CD14-positive monocyte (primary cell): ENCODE data around the gene GCDH. TPM values are rescaled to one million over a fixed set of nuclear protein-coding genes. Genes with fewer than 3 reads are reported as not detected.

Source experiments
- DNase-seq, 3 donors: peaks; one replicate each; pipeline ENCODE4 v3.0.0-alpha.2; 2011 to 2022
- H2AFZ ChIP-seq: 2 replicates; pipeline ENCODE4 v1.6.0; 2012; ENCODE audit warnings: mild to moderate bottlenecking, low read depth, low read length, inconsistent platforms; ENCODE audit not compliant: insufficient read depth, poor library complexity, severe bottlenecking
- H3K27ac ChIP-seq, 2 donors: 1 replicate in 1 of 2; 2 replicates in 1 of 2; pipeline ENCODE4 v1.5.1; 2012 to 2013; ENCODE audit warnings: low read length in 2 of 2, control low read depth in 1 of 2, inconsistent platforms in 1 of 2, low read depth in 1 of 2, mild to moderate bottlenecking in 1 of 2
- H3K27me3 ChIP-seq, 2 donors: one replicate each; pipeline versions ENCODE4 v1.6.0 to v1.6.1; 2011 to 2013; ENCODE audit warnings: low read length in 2 of 2; ENCODE audit not compliant: control insufficient read depth in 2 of 2, insufficient read depth in 2 of 2
- H3K36me3 ChIP-seq, 2 donors: replicated peaks in 1 of 2; 1 replicate in 1 of 2; 2 replicates in 1 of 2; pipeline versions ENCODE4 v1.5.1 to v1.6.1; 2012 to 2013; ENCODE audit warnings: low read length in 2 of 2, control low read depth in 1 of 2, inconsistent platforms in 1 of 2, mild to moderate bottlenecking in 1 of 2; ENCODE audit not compliant: insufficient read depth in 2 of 2, control insufficient read depth in 1 of 2
- H3K4me1 ChIP-seq, 2 donors: 1 replicate in 1 of 2; 2 replicates in 1 of 2; pipeline versions ENCODE4 v1.5.1 to v1.6.1; 2012 to 2013; ENCODE audit warnings: low read length in 2 of 2, control low read depth in 1 of 2, inconsistent platforms in 1 of 2, mild to moderate bottlenecking in 1 of 2, moderate library complexity in 1 of 2; ENCODE audit not compliant: insufficient read depth in 2 of 2, control insufficient read depth in 1 of 2
- H3K4me2 ChIP-seq: replicated peaks from 2 replicates; pipeline ENCODE3; 2012; ENCODE audit warnings: low read length, moderate library complexity, mild to moderate bottlenecking; ENCODE audit not compliant: poor library complexity, severe bottlenecking; ENCODE audit errors: extremely low read depth
- H3K4me3 ChIP-seq, 3 experiments: fragments of 200-600 bp in 1 of 3; sonication (generic) in 1 of 3; replicated peaks in 1 of 3; 1 replicate in 2 of 3; 2 replicates in 1 of 3; pipeline ENCODE4 v1.5.1; 2011 to 2013; ENCODE audit warnings: low read length in 3 of 3, mild to moderate bottlenecking in 3 of 3, control low read depth in 2 of 3, low read depth in 2 of 3, inconsistent platforms in 1 of 3, moderate library complexity in 1 of 3
- H3K79me2 ChIP-seq: 2 replicates; pipeline ENCODE4 v1.6.0; 2012; ENCODE audit warnings: mild to moderate bottlenecking, control low read depth, inconsistent platforms, low read length, moderate library complexity; ENCODE audit not compliant: insufficient read depth
- H3K9ac ChIP-seq: 2 replicates; pipeline ENCODE4 v1.6.0; 2017; ENCODE audit warnings: low read length, mild to moderate bottlenecking; ENCODE audit not compliant: insufficient read depth, poor library complexity, severe bottlenecking
- H3K9me3 ChIP-seq, 2 donors: replicated peaks in 1 of 2; 1 replicate in 1 of 2; 2 replicates in 1 of 2; pipeline versions ENCODE4 v1.5.1 to v1.6.1; 2012 to 2013; ENCODE audit warnings: low read length in 2 of 2, control low read depth in 1 of 2; ENCODE audit not compliant: control insufficient read depth in 1 of 2, insufficient read depth in 1 of 2
- H4K20me1 ChIP-seq: 2 replicates; pipeline ENCODE4 v1.6.0; 2012; ENCODE audit warnings: mild to moderate bottlenecking, low read length, control low read depth, moderate library complexity; ENCODE audit not compliant: insufficient read depth
- H3K27ac Mint-ChIP-seq, 7 donors: one replicate each; pipeline ENCODE4 v1.8.0; 2020; ENCODE audit warnings: mild to moderate bottlenecking in 7 of 7, mixed read lengths in 7 of 7, moderate library complexity in 6 of 7, inconsistent platforms in 2 of 7
- H3K27me3 Mint-ChIP-seq, 3 donors: one replicate each; pipeline ENCODE4 v1.8.0; 2021 to 2022; ENCODE audit warnings: low read depth in 3 of 3, mild to moderate bottlenecking in 3 of 3, mixed read lengths in 3 of 3, moderate library complexity in 3 of 3, inconsistent platforms in 1 of 3
- H3K36me3 Mint-ChIP-seq, 2 donors: one replicate each; pipeline ENCODE4 v1.8.0; 2020; ENCODE audit warnings: mixed read lengths in 2 of 2, inconsistent platforms in 1 of 2, mild to moderate bottlenecking in 1 of 2
- H3K4me1 Mint-ChIP-seq: one replicate; pipeline ENCODE4 v1.8.0; 2020; ENCODE audit warnings: mild to moderate bottlenecking, mixed read lengths
- H3K4me3 Mint-ChIP-seq, 2 donors: one replicate each; pipeline ENCODE4 v1.8.0; 2020; ENCODE audit warnings: mild to moderate bottlenecking in 2 of 2, mixed read lengths in 2 of 2, moderate library complexity in 1 of 2
- H3K9me3 Mint-ChIP-seq, 7 donors: one replicate each; pipeline ENCODE4 v1.8.0; 2020 to 2022; ENCODE audit warnings: mixed read lengths in 7 of 7, mild to moderate bottlenecking in 6 of 7, moderate library complexity in 6 of 7, inconsistent platforms in 2 of 7
- WGBS: methylation state at CpG from one replicate; pipeline ENCODE4 v1.1.5; 2013; ENCODE audit warnings: missing lambda C conversion rate; ENCODE audit not compliant: insufficient coverage; 5-methylcytosine and 5-hydroxymethylcytosine counted together
- intact Hi-C, 2 donors: fragments of 100-400 bp; cut with micrococcal nuclease; formaldehyde crosslinking; loops; one replicate each; pipeline versions ENCODE4 v1.15.0 to v1.15.1; 2023
- polyA plus RNA-seq, 3 donors: library from polyadenylated mRNA; depleted of rRNA in 1 of 3; unstranded in 2 of 3; stranded (reverse) in 1 of 3; fragments of 300-500 nt in 2 of 3; fragments of >200 nt in 1 of 3; fragmentation: Illumina TruSeq in 2 of 3; gene quantifications; 1 replicate in 2 of 3; 2 replicates in 1 of 3; pipeline ENCODE4 v1.2.3, GENCODE V29; 2012 to 2021
- TF ChIP-seq, protein P1 (sequence below): fragments of 200-600 bp; IDR thresholded peaks from one replicate; pipeline ENCODE4 v1.8.0; 2022; ENCODE audit warnings: antibody characterized with exemption, mild to moderate bottlenecking

The GCDH gene
- polyA plus RNA-seq, 3 donors: 7.3 to 30.5 (median 9.6) TPM

GRCh38 chr19:12945479-12946091 lies 54.6 kb downstream of the GCDH start, which contains the start of gene RAD23A:
TSS of gene RAD23A (plus strand) at chr19:12945862. CDS start at chr19:12945949, 87 bp downstream.
- Histone ChIP-seq H3K9me3 (no peaks in the 10 kb centered on the region), H3K36me3 (peaks cover 52 to 73% of the 10 kb centered on the region in 2 donors), H3K4me3 (peak within 1 kb of the TSS; percentile 50 to 95 (median 77)), H3K27me3 (no peaks in the 10 kb centered on the region), H3K79me2 (peaks cover 66% of the 10 kb centered on the region), H4K20me1 (peaks cover 37% of the 10 kb centered on the region), H3K27ac (peak within 1 kb of the TSS; percentile 78 to 93), H3K9ac (peak within 1 kb of the TSS; percentile 94), H3K4me2 (peak within 1 kb of the TSS; percentile 81), H2AFZ (peak within 1 kb of the TSS; percentile 3), H3K4me1 (peaks cover 30 to 62% of the 10 kb centered on the region in 2 donors)
- DNase-seq: peak; percentile 98 to 99 (median 99)
- intact Hi-C loops: loop anchor here in 1 of 2 donors (5.0 kb wide), 1 partner anchor 207 kb away; the partner anchor contains the start of genes IER2 and STX10
- Mint-ChIP-seq H3K4me1 (peaks cover 46% of the 10 kb centered on the region), H3K9me3 (no peaks in the 10 kb centered on the region), H3K27ac (peak within 1 kb of the TSS; percentile 91 to 95 (median 94)), H3K27me3 (no peaks in the 10 kb centered on the region), H3K4me3 (peak within 1 kb of the TSS; percentile 86 to 91), H3K36me3 (peaks cover 61 to 73% of the 10 kb centered on the region in 2 donors)
- WGBS: under 1% methylated on average over 50 of the region's 62 CpGs
- TF ChIP-seq, protein P1, sequence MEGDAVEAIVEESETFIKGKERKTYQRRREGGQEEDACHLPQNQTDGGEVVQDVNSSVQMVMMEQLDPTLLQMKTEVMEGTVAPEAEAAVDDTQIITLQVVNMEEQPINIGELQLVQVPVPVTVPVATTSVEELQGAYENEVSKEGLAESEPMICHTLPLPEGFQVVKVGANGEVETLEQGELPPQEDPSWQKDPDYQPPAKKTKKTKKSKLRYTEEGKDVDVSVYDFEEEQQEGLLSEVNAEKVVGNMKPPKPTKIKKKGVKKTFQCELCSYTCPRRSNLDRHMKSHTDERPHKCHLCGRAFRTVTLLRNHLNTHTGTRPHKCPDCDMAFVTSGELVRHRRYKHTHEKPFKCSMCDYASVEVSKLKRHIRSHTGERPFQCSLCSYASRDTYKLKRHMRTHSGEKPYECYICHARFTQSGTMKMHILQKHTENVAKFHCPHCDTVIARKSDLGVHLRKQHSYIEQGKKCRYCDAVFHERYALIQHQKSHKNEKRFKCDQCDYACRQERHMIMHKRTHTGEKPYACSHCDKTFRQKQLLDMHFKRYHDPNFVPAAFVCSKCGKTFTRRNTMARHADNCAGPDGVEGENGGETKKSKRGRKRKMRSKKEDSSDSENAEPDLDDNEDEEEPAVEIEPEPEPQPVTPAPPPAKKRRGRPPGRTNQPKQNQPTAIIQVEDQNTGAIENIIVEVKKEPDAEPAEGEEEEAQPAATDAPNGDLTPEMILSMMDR: no peak

- Histone ChIP-seq H3K4me2 (peak overlapping the region; percentile 81), H2AFZ (peak overlapping the region; percentile 3), H3K9ac (peak overlapping the region; percentile 94), H3K27me3 (no peaks in the 10 kb centered on the region), H3K9me3 (no peaks in the 10 kb centered on the region), H3K4me1 (peaks cover 26 to 56% of the 10 kb centered on the region in 2 donors), H3K79me2 (peaks cover 64% of the 10 kb centered on the region), H4K20me1 (peaks cover 30% of the 10 kb centered on the region), H3K4me3 (peak overlapping the region; percentile 50 to 95 (median 77)), H3K27ac (peak overlapping the region; percentile 78 to 93), H3K36me3 (peaks cover 50 to 73% of the 10 kb centered on the region in 2 donors)
- H3K27ac Mint-ChIP-seq: peak overlapping the region; percentile 89 to 95 (median 93)
- intact Hi-C loops: loop anchor here in 1 of 2 donors (5.0 kb wide), 1 partner anchor 206 kb away; the partner anchor contains the start of genes IER2 and STX10
- TF ChIP-seq, protein P1: no peak
- H3K4me1 Mint-ChIP-seq: peaks cover 41% of the 10 kb centered on the region
- peak overlapping the region; percentile 86 to 91 for H3K4me3 Mint-ChIP-seq
- peaks cover 61 to 73% of the 10 kb centered on the region in 2 donors for H3K36me3 Mint-ChIP-seq
- H3K9me3 Mint-ChIP-seq: no peaks in the 10 kb centered on the region
- under 1% methylated on average over 36 of the region's 40 CpGs for WGBS
- peak; percentile 56 to 70 (median 60) for DNase-seq
- H3K27me3 Mint-ChIP-seq: no peaks in the 10 kb centered on the region
Measured at GRCh38 chr19:12946092-12946721, 55.2 kb downstream of the GCDH start.
